GM19193 (cell line): ENCODE results near the gene RARRES1.

Source experiments
- POLR2A ChIP-seq: IDR thresholded peaks from 4 replicates; pipeline ENCODE4 v1.6.1; 2011; ENCODE audit not compliant: insufficient read depth, insufficient read length; ENCODE audit errors: extremely low read depth

RARRES1 gene

GRCh38 chr3:158727206-158728060, 4.8 kb downstream of the RARRES1 start:
- no peak for TF ChIP-seq POLR2A

GRCh38 chr3:158725348-158726011, 6.8 kb downstream of the RARRES1 start:
- no peak for TF ChIP-seq POLR2A

- TF ChIP-seq POLR2A: no peak
Observed at GRCh38 chr3:158723991-158724390, 8.3 kb downstream of the RARRES1 start.

- no peak for TF ChIP-seq POLR2A
Observed at GRCh38 chr3:158722108-158722507, 10.1 kb downstream of the RARRES1 start.

GRCh38 chr3:158718490-158719170, 13.6 kb downstream of the RARRES1 start:
- no peak for TF ChIP-seq POLR2A

- TF ChIP-seq POLR2A: no peak
Observed at GRCh38 chr3:158717576-158717975, 14.7 kb downstream of the RARRES1 start.

GRCh38 chr3:158713094-158713499, 19.2 kb downstream of the RARRES1 start:
- TF ChIP-seq POLR2A: no peak

GRCh38 chr3:158712443-158712842, 19.8 kb downstream of the RARRES1 start:
- TF ChIP-seq POLR2A: no peak

GRCh38 chr3:158711886-158712285, 20.4 kb downstream of the RARRES1 start:
- TF ChIP-seq POLR2A: no peak

GRCh38 chr3:158710601-158711000, 21.7 kb downstream of the RARRES1 start:
- TF ChIP-seq POLR2A: no peak

GRCh38 chr3:158709666-158710083, 22.6 kb downstream of the RARRES1 start:
- TF ChIP-seq POLR2A: no peak

- TF ChIP-seq POLR2A: no peak
Observed at GRCh38 chr3:158703566-158703965, 28.7 kb downstream of the RARRES1 start.

GRCh38 chr3:158702815-158703481, 29.3 kb downstream of the RARRES1 start:
- TF ChIP-seq POLR2A: no peak

- TF ChIP-seq POLR2A: no peak
Observed at GRCh38 chr3:158701420-158702065, 30.7 kb downstream of the RARRES1 start.
